ENCODE data around the gene MARCHF3.

GRCh38 chr5:126948011-126948355 is 82.4 kb downstream of the MARCHF3 start:
- TF ChIP-seq SP1 (IDR thresholded peaks at IDR 0.05) = no peak
- TF ChIP-seq BHLHE40 (IDR thresholded peaks at IDR 0.05; ENCODE audit: borderline replicate concordance) = no peak
- no peak for TF ChIP-seq ZNF384 (IDR thresholded peaks at IDR 0.05)
